Measurements from ENCODE around the gene GRPEL2.

The GRPEL2 gene

GRCh38 chr5:149357370-149358293 is 12.3 kb downstream of the GRPEL2 start, which contains the start of gene PCYOX1L (continued):
- TF ChIP-seq ZNF544 (tag by site-specific recombination; IDR thresholded peaks at IDR 0.05) (no peak), ZNF561 (tag by site-specific recombination; IDR thresholded peaks at IDR 0.05; ENCODE audit: borderline replicate concordance) (peak; percentile 71; the same call in 1 of the 2 replicates), ZNF37A (tag by site-specific recombination; IDR thresholded peaks at IDR 0.05) (no peak), ZNF18 (tag by site-specific recombination; IDR thresholded peaks at IDR 0.05) (no peak), GLIS1 (tag by site-specific recombination; IDR thresholded peaks at IDR 0.05) (no peak), ZNF202 (tag by site-specific recombination; IDR thresholded peaks at IDR 0.05; ENCODE audit: borderline replicate concordance) (no peak), GFI1B (tag by site-specific recombination; IDR thresholded peaks at IDR 0.05) (no peak), OSR2 (tag by site-specific recombination; IDR thresholded peaks at IDR 0.05) (no peak), ZNF26 (tag by site-specific recombination; IDR thresholded peaks at IDR 0.05) (no peak), ZNF350 (tag by site-specific recombination; IDR thresholded peaks at IDR 0.05) (no peak), PRDM2 (tag by site-specific recombination; IDR thresholded peaks at IDR 0.05; ENCODE audit: borderline replicate concordance) (no peak), SP2 (tag by site-specific recombination; IDR thresholded peaks at IDR 0.05) (peak; percentile 100), ZFP41 (tag by site-specific recombination; IDR thresholded peaks at IDR 0.05; ENCODE audit: borderline replicate concordance) (no peak), PRDM10 (tag by site-specific recombination; IDR thresholded peaks at IDR 0.05) (peak; percentile 100), TSHZ1 (tag by site-specific recombination; IDR thresholded peaks at IDR 0.05; ENCODE audit: borderline replicate concordance) (no peak), ZNF114 (tag by site-specific recombination; IDR thresholded peaks at IDR 0.05) (no peak), ZNF394 (tag by site-specific recombination; IDR thresholded peaks at IDR 0.05; ENCODE audit: borderline replicate concordance) (no peak), ZNF223 (tag by site-specific recombination; IDR thresholded peaks at IDR 0.05) (no peak), ZNF548 (tag by site-specific recombination; IDR thresholded peaks at IDR 0.05) (no peak), ZNF768 (tag by site-specific recombination; IDR thresholded peaks at IDR 0.05) (no peak), KLF7 (tag by site-specific recombination; IDR thresholded peaks at IDR 0.05; ENCODE audit: borderline replicate concordance) (no peak), ZNF501 (tag by site-specific recombination; IDR thresholded peaks at IDR 0.05) (no peak), ZNF324 (tag by site-specific recombination; IDR thresholded peaks at IDR 0.05) (no peak)
